GM19467 (cell line): ENCODE data around the gene KCNJ18.
"Not testable (repeated sequence)": the region's sequence is repeated elsewhere in the genome, so short reads cannot be mapped to it uniquely, and the experiment has no call there.

ENCODE experiments used
- ATAC-seq: cut with Tn5 transposase; IDR thresholded peaks from one replicate; pipeline ENCODE4 v1.9.1; 2021; ENCODE audit warnings: mild to moderate bottlenecking, moderate library complexity; ENCODE audit not compliant: unreplicated experiment

The KCNJ18 gene

DNA sequence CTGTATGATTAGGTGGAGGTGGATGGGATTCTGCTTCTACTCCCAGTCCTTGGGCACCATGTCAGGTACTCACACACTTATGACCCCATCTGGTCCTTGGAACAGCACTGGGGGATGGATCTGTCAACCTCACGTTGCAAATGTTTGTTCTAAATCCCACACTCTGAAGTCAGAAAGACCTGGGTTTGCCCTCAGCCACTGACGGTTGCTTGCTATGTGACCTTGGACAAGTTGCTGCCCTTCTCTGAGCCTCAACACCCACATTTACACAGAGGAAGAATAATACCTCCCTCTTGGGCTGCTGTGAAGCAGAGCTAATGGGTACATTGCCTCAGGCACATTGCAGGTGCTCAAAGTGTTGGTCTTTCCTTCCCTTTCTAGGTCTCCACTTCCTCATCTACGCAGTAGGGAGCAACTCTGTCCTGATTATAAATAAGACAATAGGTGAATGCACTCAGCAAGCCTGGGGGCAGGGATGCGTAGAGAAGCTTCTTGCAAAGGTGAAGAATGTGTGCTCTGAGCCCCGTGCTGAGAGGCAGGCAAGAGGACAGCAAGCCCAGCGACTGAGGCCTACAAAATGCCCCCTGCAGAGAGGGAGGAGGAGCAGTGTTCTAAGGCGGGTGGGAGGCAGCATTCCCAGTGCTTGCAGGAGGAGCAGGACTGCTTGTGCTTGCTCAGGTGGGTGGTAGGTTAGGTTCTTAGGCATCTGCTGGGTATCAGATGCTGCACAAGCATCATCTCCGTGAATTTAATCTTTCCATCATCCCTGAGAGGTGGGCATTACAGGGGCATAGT is 21.8 kb upstream of the KCNJ18 start:
- ATAC-seq = not testable (repeated sequence)

DNA sequence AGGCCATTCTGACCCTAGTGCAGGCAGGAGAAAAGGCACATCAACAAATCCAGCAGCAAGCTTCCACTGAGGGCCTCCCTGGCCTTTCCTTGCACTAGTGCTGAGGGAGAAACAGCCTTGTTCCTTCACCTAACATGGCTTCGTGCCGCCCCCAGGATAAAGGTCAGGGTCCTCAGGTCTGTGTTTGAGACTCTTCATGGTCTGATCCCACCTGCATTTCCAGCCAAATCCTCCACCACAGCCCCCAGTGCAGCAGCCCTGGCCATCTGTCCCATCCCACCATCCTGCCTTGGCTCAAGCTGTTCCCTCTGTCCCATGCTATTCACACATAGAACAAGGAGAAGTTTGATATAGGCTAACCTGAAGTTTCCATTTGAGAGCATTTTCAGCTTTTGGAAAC is 20.9 kb upstream of the KCNJ18 start:
- ATAC-seq = not testable (repeated sequence)

DNA sequence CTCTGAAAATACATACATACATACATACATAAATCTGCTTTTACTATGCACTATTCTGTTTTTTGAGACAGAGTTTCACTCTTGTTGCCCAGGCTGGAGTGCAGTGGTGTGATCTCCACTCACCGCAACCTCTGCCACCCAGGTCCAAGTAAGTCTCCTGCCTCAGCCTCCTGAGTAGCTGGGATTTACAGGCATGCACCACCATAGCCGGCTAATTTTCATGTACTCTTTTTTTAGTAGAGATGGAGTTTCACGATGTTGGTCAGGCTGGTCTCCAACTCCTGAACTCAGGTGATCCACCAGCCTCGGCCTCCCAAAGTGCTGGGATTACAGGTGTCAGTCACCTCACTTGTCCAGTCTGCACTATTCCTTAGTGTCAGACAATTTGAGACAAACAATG is 20.5 kb upstream of the KCNJ18 start:
- ATAC-seq = not testable (repeated sequence)

DNA sequence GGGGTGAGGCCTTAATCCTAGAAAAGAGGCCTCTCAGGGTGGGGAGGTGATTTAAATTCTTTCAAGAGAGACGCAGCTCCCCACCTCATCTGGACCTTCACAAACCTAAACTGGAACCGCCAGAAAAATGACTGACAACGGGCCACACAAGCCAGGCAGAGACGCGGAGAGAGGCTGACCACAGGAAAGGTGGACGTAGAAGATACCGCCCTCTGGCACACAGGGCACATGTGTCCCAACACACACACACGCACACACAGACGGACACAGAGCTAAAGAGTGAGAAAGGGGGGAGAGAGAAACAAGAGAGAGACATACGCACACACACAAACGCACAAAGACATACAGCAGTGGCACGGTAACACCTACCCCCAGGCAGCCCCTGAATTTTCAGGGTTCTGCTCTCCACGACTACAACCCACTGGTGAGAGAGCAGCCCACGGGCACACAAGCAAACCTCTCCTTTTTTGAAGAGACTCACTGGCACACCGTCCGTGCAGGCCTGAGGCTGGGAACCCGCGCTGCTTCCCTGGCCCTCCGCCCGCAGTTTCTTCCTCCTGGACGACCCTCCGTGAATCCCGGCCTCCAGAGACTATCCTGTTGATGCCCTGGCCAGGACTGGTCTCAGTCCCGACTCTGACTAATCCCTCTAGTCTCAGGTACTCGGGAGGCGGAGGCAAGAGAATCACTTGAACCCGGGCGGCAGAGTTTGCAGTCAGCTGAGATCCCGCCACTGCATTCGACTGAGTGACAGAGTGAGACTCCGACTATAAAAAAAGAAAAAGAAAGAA is 18.7 kb upstream of the KCNJ18 start:
- not testable (repeated sequence) for ATAC-seq

DNA sequence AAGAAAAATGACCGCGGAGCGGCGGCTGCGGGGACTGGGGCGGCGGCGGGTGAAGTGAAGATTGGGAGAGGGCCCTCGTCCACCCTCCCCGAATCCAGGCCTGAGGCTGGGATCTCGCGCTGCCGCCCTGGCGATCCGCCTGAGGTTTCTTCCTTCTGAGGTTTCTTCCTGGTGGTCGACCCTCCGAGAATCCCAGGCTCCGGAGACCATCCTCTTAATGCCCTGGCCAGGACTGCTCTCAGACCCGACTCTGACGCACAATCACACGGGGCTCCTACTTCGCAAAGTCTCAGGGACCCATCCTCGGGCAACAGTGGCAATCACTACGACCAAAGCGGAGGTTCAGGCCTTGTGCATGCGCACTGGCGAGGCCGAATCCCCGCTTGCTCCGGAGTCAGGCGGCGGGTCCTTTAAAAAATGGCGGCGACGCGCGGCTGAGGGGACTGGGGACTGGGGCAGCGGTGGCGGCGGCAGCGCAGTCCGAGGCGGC is 18.0 kb upstream of the KCNJ18 start:
- ATAC-seq = no peak

DNA sequence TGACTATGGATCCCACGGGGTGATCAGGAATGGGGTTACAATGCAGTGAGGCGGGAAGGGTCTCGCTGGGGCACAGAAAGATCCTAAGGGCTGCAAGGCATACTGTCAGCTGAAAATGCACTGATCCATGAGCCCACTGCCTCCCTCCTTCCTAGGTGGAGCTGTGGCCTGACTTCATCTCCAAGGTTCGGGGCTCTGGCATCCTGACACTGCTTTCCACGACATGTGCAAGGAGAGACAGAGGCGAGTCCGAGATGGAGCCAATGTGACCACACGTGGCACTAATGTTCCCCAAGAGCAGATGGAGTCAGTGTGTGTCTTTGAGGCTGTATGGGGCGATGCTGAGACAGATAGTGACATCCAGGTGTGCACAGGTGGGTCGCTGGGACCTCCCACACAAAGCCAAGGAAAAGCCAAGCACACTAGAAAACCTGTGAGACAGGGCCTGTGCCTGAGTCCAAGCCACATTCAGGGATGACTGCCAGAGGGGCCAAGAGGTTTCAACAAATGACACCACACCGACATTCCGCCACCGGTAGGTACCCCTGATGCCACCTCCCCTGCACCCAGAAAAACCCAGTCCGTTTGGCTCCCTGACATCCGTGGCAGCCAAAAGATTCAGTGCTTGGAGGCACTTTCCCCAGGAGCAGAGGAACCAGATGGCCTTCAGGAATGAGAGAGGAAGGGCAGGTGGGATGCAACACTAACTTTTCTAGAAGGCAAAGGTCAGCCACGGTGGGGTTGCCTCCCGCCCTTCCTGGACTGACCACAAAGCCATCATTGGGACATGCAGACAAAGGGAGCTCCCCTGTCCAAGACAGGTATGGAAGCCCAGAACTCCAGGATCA is 17.2 kb upstream of the KCNJ18 start:
- not testable (repeated sequence) for ATAC-seq

DNA sequence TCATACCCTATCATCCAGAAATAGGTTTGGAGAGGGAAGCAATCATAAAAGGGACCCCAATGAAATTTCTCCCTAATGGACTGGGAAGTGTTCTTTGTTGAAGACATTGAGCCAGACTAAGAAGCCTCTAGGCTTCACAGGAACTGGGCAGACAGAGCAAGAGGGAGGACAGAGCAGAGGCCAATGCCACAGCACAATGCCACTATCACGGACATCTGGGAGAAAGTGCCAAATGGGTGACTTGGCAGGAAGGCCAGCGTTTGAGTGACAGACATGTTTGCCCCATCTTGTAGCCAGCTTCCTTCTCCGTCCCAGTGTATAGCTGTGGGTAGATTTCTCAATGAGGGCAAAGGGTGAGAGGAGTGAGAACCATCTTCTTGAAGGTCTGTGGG is 16.6 kb upstream of the KCNJ18 start:
- not testable (repeated sequence) for ATAC-seq

DNA sequence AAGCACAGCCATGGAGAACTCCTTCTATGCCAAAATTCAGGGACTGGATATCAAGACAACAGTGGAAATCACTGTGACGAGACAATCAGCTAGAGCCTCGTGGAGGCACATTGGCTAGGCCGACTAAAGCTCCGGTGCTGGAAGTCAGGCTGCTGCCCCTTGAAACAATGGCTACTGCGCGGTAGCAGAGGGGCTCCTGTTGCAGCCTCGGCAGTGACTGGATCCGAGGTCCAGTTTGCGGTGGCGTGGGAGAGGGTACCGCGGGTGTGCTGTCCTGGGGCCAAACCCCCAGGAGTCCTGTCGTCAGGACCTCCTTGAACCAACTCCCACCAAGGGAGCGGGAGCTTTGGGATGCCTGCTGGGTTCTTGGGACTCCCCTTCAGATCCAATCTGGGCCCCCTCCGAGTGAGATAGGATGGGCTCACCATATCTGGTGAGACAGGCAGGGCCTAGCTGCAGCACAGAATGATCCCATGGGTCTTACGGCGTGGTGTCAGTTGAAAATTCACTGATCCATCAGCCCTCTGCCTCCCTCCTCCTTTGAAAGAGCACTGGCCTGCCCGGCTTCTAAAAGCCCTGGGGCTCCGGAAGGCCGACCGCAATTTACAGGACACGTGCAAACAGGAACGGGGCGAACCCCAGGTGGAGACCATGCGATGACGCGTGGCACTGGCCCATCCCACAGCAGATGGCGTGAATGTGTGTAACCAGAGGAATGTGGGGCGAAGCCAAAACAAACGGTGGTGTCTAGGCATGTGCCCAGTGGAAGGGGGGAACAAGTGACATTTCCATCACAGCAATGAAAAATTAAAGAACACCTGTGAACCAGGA is 15.8 kb upstream of the KCNJ18 start:
- no peak for ATAC-seq

DNA sequence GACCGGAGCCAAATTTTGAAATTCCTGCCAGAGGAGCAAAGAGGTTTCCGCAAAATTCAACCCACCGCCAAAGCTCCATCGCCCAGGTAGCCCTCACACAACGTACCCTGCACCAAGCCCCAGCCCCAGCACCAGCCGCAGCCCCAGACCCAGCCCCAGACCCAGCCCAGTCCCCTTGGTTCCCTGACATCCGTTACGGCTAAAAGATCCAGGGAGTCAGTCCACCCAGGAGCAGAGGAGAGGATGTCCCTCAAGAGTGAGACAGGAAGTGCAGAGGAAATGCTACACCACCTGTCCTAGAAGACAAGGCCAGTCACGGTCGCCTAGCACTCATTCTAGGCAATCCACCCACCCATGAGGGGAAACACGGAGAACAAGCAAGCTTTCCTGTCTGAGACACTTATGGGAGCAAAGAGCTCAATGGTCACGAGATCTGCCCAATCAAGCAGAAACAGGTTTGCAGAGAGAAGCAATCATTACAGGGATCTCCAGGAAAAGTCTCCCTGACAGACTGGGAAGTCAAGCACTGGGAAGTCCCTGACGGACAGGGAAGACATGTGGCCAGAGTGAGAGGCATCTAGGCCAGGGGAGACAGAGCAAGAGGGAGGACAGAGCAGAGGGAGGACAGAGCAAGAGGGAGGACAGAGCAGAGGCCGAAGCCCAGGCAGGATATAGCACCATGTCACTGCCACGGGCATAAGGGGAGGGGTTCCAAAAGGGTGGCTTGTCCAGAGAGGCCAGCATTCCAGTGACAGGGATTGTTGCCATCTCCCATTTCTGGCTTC is 15.0 kb upstream of the KCNJ18 start:
- ATAC-seq = no peak

DNA sequence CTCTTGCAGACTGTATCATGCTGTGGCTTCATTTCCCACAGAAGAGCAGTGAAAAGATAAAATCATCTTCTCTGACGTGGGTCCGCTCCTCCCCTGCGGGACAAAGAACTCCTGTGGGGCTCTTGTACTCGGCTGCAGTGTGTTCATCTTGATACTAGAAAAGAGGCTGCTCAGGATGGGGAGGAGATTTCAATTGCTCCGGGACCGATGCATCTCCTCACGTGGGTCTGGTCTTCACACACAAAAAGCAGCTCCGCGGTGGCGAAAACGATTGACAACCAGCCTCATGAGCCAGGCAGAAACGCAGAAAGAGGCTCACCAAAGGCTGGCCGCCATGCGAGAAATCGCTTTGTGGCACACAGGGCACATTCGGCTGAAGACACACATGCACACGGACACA is 14.4 kb upstream of the KCNJ18 start:
- no peak for ATAC-seq

DNA sequence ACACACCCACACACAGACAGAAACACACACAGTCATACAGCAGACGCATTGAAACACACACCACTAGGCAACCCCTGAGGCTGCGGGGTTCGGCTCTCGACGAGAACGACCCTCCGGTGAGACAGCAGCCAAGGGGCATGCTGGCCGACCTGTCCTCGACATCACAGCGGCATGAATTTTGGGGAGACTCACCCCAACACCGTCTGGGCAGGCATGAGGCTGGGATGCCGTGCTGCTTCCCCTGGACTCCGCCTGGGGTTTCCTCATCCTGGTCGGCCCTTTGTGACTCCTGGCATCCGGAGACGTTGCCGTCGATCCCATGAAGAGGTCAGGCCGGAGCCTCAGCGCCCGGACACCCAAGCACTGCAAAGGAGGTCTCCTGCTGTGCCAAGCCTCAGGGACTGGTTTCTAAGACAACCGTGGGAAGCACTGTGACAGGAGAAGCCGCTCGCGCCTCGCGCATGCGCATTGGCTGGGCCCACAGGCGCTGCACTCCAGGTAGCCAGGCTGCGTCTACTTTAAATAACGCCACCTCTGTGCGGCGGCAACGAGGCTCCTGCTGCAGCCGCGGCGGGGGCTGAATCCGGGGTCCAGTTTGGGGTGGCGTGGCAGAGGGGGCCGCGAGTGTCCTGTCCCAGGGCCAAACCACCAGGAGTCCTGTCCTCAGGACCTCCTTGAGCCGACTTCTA is 13.8 kb upstream of the KCNJ18 start:
- ATAC-seq = no peak

DNA sequence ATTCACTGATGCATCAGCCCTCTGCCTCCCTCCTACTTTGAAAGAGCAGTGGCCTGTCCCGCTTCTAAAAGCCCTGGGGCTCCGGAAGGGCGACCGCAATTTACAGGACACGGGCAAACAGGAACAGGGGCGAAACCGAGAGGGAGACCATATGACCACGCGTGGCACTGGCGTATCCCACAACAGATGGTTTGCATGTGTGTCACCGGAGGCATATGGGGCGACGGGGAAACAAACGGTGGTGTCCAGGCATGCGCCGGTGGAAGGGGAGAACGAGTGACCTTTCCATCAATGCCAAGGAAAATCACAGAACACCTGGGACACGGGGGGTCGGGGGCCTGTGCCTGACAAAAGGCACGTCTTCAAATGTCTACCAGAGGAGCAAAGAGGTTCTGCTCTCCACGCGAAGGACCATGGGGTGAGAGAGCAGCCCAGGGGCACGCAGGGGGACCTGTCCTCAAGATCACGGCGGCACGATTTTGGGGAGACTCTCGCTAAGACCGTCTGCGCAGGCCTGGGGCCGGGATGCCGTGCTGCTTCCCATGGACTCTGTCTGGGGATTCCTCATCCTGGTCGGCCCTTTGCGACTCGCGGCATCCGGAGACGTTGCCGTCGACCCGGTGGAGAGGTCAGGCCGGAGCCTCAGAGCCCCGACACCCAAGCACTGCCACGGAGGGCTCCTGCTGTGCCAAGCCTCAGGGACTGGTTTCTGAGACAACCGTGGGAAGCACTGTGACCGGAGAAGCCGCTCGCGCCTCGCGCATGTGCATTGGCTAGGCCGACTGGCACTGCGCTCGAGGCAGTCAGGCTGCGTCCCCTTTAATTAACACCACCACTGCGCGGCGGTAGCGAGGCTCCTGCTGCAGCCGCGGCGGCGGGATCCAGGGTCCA is 12.8 kb upstream of the KCNJ18 start:
- no peak for ATAC-seq

DNA sequence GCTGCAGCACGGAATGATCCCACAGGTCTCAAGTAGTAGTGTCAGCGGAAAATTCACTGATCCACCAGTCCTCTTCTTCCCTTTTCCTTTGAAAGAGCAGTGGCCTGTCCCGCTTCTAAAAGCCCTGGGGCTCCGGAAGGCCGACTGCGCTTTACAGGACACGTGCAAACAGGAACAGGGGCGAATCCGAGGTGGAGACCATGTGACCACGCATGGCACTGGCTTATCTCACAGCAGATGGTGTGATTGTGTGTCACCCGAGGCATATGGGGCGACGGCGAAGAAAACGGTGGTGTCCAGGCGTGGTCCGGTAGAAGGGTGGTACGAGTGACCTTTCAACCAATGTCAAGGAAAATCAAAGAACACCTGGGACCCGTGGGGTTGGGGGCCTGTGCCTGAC is 12.0 kb upstream of the KCNJ18 start:
- no peak for ATAC-seq

DNA sequence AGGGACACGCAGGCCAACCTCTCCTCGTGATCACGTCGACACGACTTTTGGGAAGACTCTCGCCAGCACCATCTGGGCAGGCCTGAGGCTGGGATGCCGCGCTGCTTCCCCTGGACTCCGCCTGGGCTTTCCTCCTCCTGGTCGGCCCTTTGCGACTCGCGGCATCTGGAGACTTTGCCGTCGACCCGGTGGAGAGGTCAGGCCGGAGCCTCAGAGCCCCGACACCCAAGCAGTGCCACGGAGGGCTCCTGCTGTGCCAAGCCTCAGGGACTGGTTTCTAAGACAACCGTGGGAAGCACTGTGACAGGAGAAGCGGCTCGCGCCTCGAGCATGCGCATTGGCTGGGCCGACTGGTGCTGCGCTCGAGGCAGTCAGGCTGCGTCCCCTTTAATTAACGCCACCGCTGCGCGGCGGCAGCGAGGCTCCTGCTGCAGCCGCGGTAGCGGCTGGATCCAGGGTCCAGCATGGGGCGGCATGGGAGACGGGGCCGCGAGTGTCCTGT is 11.4 kb upstream of the KCNJ18 start:
- not testable (repeated sequence) for ATAC-seq

DNA sequence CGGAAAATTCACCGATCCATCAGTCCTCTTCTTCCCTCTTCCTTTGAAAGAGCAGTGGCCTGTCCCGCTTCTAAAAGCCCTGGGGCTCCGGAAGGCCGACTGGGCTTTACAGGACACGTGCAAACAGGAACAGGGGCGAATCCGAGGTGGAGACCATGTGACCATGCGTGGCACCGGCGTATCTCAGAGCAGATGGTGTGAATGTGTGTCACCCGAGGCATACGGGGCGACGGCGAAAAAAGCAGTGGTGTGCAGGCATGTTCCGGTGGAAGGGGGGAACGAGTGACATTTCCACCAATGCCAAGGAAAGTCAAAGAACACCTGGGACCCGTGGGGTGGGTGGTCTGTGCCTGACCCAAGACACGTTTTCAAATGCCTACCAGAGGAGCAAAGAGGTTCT is 10.7 kb upstream of the KCNJ18 start:
- not testable (repeated sequence) for ATAC-seq

DNA sequence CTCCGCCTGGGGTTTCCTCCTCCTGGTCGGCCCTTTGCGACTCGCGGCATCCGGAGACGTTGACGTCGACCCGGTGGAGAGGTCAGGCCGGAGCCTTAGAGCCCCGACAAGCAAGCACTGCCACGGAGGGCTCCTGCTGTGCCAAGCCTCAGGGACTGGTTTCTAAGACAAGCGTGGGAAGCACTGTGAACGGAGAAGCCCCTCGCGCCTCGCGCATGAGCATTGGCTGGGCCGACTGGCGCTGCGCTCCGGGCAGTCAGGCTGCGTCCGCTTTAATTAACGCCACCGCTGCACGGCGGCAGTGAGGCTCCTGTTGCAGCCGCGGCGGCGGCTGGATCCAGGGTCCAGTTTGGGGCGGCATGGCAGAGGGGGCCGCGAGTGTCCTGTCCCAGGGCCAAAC is 10.2 kb upstream of the KCNJ18 start:
- ATAC-seq = not testable (repeated sequence)

DNA sequence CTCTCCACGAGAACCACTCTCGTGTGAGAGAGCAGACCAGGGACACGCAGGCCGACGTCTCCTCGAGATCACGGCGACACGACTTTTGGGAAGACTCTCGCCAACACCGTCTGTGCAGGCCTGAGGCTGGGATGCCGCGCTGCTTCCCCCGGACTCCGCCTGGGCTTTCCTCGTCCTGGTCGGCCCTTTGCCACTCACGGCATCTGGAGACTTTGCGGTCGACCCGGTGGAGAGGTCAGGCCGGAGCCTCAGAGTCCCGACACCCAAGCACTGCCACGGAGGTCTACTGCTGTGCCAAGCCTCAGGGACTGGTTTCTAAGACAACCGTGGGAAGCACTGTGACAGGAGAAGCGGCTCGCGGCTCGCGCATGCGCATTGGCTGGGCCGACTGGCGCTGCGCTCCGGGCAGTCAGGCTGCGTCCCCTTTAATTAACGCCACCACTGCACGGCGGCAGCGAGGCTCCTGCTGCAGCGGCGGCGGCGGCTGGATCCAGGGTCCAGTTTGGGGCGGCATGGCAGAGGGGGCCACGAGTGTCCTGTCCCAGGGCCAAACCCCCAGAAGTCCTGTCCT is 9.1 kb upstream of the KCNJ18 start:
- ATAC-seq = not testable (repeated sequence)
